Chondrocyte (in vitro differentiated cells): ENCODE data around the gene TSEN15. TPM values are rescaled to one million over a fixed set of nuclear protein-coding genes. Genes with fewer than 3 reads are reported as not detected.

ENCODE experiments used
- DNase-seq: peaks from one replicate; pipeline ENCODE4 v3.0.0; 2021; ENCODE audit warnings: mixed read lengths, low spot score
- H3K27ac Mint-ChIP-seq: one replicate; pipeline ENCODE4 v1.8.0; 2021; ENCODE audit warnings: mild to moderate bottlenecking, moderate library complexity, mixed read lengths; ENCODE audit not compliant: unreplicated experiment
- H3K27me3 Mint-ChIP-seq: 2 replicates; pipeline ENCODE4 v1.8.0; 2021; ENCODE audit warnings: low read depth, mixed read lengths
- H3K36me3 Mint-ChIP-seq: 2 replicates; pipeline ENCODE4 v1.8.0; 2021; ENCODE audit warnings: low read depth, mixed read lengths
- H3K4me1 Mint-ChIP-seq: 2 replicates; pipeline ENCODE4 v1.8.0; 2021; ENCODE audit warnings: low read depth, mild to moderate bottlenecking, mixed read lengths
- H3K4me3 Mint-ChIP-seq: one replicate; pipeline ENCODE4 v1.8.0; 2021; ENCODE audit warnings: mild to moderate bottlenecking, moderate library complexity, mixed read lengths; ENCODE audit not compliant: unreplicated experiment
- H3K9me3 Mint-ChIP-seq: 2 replicates; pipeline ENCODE4 v1.8.0; 2021; ENCODE audit warnings: low read depth, mixed read lengths
- CTCF ChIP-seq: fragments of 200-600 bp; sonication (generic); IDR thresholded peaks from 2 replicates; pipeline ENCODE4 v1.5.0; 2021; ENCODE audit warnings: antibody characterized with exemption, mild to moderate bottlenecking, moderate library complexity
- total RNA-seq: library from RNA; stranded (reverse); gene quantifications from 3 replicates; pipeline ENCODE4 v1.2.1, GENCODE V29; 2021

TSEN15 gene
- total RNA-seq, 1 donor from 2014 or later: 40.6 TPM

GRCh38 chr1:184052750-184053149, 1.2 kb downstream of the TSEN15 start:
- H3K27me3 Mint-ChIP-seq: no peaks in the 10 kb centered on the region
- peak overlapping the region; percentile 99 for H3K4me3 Mint-ChIP-seq
- peaks cover 13% of the 10 kb centered on the region for H3K36me3 Mint-ChIP-seq
- peaks cover 57% of the 10 kb centered on the region for H3K4me1 Mint-ChIP-seq
- H3K27ac Mint-ChIP-seq: peak overlapping the region; percentile 99
- peaks cover 3% of the 10 kb centered on the region for H3K9me3 Mint-ChIP-seq
- no peak for DNase-seq
- no peak for TF ChIP-seq CTCF

DNA sequence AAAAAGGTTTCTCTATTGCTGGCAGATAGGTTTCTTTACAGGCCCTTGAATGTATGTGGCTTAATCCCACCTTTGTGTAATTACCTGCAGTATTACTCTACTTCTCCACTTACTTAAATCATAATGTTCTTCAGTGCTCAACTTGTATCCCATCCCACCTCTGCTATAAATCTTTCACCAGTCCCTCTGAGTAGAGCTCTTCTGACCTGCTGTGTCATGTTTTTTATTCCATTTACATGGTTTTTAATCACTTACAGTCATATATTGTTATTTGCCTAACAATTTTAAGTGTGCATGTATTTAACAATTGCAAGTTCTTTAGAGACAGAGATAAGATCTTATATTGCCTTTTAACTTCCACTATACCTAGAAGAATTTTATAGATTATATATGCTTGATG, 2.4 kb downstream of the TSEN15 start:
- Mint-ChIP-seq H3K36me3 (peaks cover 13% of the 10 kb centered on the region), H3K27me3 (no peaks in the 10 kb centered on the region), H3K27ac (peak overlapping the region; percentile 68), H3K9me3 (peaks cover 4% of the 10 kb centered on the region), H3K4me1 (peaks cover 65% of the 10 kb centered on the region), H3K4me3 (no peak overlapping the region)
- DNase-seq: no peak
- no peak for TF ChIP-seq CTCF

DNA sequence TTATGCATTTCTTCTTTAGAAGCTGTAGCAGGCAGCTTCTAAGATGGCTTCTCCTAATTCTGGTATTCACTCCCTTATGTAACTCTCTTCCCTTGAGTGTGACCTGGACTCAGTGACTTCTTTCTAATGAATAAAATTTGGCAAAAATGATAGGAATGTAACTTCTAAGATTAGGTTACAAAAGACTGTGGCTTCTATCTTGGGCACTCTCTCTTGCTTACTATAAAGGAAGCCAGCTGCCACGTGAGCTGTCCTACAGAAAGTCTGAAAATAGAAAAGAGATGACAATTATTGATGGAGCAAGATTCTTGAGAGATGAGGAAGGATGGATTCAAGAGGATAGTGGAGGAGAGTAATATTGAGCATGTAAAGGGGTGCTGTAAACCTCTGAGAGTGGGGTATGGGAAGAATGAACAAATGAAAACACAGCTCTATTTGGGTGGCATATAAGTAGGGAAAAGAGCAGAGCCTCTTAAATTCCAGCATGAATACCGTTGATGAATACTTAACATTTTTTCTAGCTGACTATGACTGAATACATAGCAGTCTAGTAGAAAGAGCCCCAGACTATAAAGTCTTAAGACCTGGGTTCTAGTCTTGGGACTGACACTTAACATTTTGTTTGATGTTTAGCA, 5.5 kb downstream of the TSEN15 start:
- Mint-ChIP-seq H3K36me3 (peaks cover 19% of the 10 kb centered on the region), H3K4me3 (peak overlapping the region; percentile 6), H3K27ac (peak overlapping the region; percentile 96), H3K27me3 (no peaks in the 10 kb centered on the region), H3K4me1 (peaks cover 78% of the 10 kb centered on the region), H3K9me3 (peaks cover 14% of the 10 kb centered on the region)
- DNase-seq: no peak
- no peak for TF ChIP-seq CTCF

- no peak for TF ChIP-seq CTCF
- Mint-ChIP-seq H3K36me3 (peaks cover 19% of the 10 kb centered on the region), H3K27ac (peak overlapping the region; percentile 77), H3K4me1 (peaks cover 78% of the 10 kb centered on the region), H3K27me3 (no peaks in the 10 kb centered on the region), H3K9me3 (peaks cover 14% of the 10 kb centered on the region), H3K4me3 (no peak overlapping the region)
- DNase-seq: no peak
Observed at GRCh38 chr1:184059887-184060286, 8.4 kb downstream of the TSEN15 start.

DNA sequence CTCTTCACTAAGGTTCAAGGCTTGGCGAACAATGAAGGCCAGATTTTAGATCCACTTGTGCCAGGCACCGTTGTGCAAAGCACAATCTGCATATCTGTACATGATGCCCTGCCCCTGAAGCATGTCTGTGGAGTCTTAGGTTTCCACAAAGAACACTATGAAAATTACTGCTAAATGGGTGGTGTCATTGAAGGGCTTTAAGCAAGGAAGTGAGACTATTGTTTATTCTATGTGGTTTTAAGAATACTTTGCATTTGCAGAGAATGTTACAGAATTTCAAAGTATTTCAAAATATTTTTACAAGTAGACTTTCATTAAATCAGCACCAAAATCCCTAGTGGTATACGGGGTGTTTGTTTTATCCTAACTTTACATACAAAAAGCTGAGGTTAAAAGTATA, 8.8 kb downstream of the TSEN15 start:
- Mint-ChIP-seq H3K9me3 (peaks cover 11% of the 10 kb centered on the region), H3K27ac (peak overlapping the region; percentile 77), H3K4me3 (no peak overlapping the region), H3K4me1 (peaks cover 74% of the 10 kb centered on the region), H3K27me3 (no peaks in the 10 kb centered on the region), H3K36me3 (peaks cover 17% of the 10 kb centered on the region)
- TF ChIP-seq CTCF: no peak
- no peak for DNase-seq
